ENCODE results near the gene SOWAHA.

SOWAHA gene

GRCh38 chr5:132782101-132782500 is 31.0 kb upstream of the SOWAHA start:
- DNase-seq (ENCODE audit: low read depth) = no peak
- TF ChIP-seq, protein P1, sequence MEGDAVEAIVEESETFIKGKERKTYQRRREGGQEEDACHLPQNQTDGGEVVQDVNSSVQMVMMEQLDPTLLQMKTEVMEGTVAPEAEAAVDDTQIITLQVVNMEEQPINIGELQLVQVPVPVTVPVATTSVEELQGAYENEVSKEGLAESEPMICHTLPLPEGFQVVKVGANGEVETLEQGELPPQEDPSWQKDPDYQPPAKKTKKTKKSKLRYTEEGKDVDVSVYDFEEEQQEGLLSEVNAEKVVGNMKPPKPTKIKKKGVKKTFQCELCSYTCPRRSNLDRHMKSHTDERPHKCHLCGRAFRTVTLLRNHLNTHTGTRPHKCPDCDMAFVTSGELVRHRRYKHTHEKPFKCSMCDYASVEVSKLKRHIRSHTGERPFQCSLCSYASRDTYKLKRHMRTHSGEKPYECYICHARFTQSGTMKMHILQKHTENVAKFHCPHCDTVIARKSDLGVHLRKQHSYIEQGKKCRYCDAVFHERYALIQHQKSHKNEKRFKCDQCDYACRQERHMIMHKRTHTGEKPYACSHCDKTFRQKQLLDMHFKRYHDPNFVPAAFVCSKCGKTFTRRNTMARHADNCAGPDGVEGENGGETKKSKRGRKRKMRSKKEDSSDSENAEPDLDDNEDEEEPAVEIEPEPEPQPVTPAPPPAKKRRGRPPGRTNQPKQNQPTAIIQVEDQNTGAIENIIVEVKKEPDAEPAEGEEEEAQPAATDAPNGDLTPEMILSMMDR (IDR thresholded peaks at IDR 0.05; ENCODE audit: low read depth, low read length, missing control alignments) = no peak
- no peak overlapping the region for H3K4me3 ChIP-seq (ENCODE audit: low read depth, low read length)

GRCh38 chr5:132785365-132785764 is 27.7 kb upstream of the SOWAHA start:
- TF ChIP-seq, protein P1 (IDR thresholded peaks at IDR 0.05; ENCODE audit: low read depth, low read length, missing control alignments) = no peak
- H3K4me3 ChIP-seq (ENCODE audit: low read depth, low read length) = no peak overlapping the region
- DNase-seq (ENCODE audit: low read depth) = no peak

GRCh38 chr5:132785864-132786263 is 27.2 kb upstream of the SOWAHA start:
- no peak overlapping the region for H3K4me3 ChIP-seq (ENCODE audit: low read depth, low read length)
- DNase-seq (ENCODE audit: low read depth) = no peak
- TF ChIP-seq, protein P1 (IDR thresholded peaks at IDR 0.05; ENCODE audit: low read depth, low read length, missing control alignments) = no peak

GRCh38 chr5:132787076-132787475 is 26.0 kb upstream of the SOWAHA start:
- no peak overlapping the region for H3K4me3 ChIP-seq (ENCODE audit: low read depth, low read length)
- no peak for DNase-seq (ENCODE audit: low read depth)
- TF ChIP-seq, protein P1 (IDR thresholded peaks at IDR 0.05; ENCODE audit: low read depth, low read length, missing control alignments) = no peak

GRCh38 chr5:132788508-132788907 is 24.6 kb upstream of the SOWAHA start:
- H3K4me3 ChIP-seq (ENCODE audit: low read depth, low read length) = no peak overlapping the region

GRCh38 chr5:132788990-132789886 is 23.9 kb upstream of the SOWAHA start:
- TF ChIP-seq, protein P1 (IDR thresholded peaks at IDR 0.05; ENCODE audit: low read depth, low read length, missing control alignments) = no peak
- no peak for DNase-seq (ENCODE audit: low read depth)
- no peak overlapping the region for H3K4me3 ChIP-seq (ENCODE audit: low read depth, low read length)

More at GRCh38 chr5:132788508-132788907, 24.6 kb upstream of the SOWAHA start:
- TF ChIP-seq, protein P1 (IDR thresholded peaks at IDR 0.05; ENCODE audit: low read depth, low read length, missing control alignments) = no peak
- no peak for DNase-seq (ENCODE audit: low read depth)
